ENCODE data around the gene AXIN1. TPM values are rescaled to one million over a fixed set of nuclear protein-coding genes. Genes with fewer than 3 reads are reported as not detected.
A peak's percentile ranks its signal among the peaks of the same experiment; 100 is the strongest.

AXIN1 gene
- total RNA-seq, 4 donors from 2014 or later, result 34.3 to 38.4 (median 37.2) TPM

DNA sequence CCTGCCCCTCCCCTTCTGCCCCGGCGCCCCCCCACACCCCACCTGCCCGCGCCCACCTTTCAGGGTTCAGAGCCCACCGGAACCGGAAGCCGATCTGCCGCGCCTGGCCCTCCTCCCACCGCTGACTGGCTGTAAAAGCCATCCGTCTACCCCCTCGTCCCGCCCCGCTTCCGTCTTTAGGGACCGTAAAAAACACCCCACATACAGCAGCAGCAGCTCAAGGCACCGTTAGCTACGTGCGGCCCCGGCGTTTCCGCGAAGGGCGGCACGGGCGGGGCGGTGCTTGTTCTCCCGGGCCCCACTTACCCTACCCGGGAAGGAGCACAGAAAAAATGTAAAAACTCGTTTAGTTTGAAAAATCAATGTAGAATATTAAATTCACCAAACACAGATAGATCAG lies 17.9 kb upstream of the AXIN1 start, which contains the start of gene MRPL28:
Gene MRPL28, minus strand, starts transcription at position 96 of the 400 bp plus-strand sequence. CDS start 320 bp downstream, outside the sequence.
- peak within 1 kb of the TSS; percentile 58 for H3K4me3 ChIP-seq
- TF ChIP-seq POLR2AphosphoS5 (IDR thresholded peaks at IDR 0.05) (peak in 1 of 3 donors; percentile 41), POLR2A (IDR thresholded peaks at IDR 0.05) (no peak)
- H3K36me3 ChIP-seq, result peaks cover 60% of the 10 kb centered on the region
- H3K4me1 ChIP-seq, result peaks cover 20% of the 10 kb centered on the region
- H3K9me3 ChIP-seq, result no peaks in the 10 kb centered on the region
- under 1% methylated on average over 21 of the region's 30 CpGs for WGBS
- H3K27ac ChIP-seq, result peak within 1 kb of the TSS; percentile 39
- DNase-seq (ENCODE audit: low spot score in 2 of 2), result peak; percentile 97 to 98
- no peaks in the 10 kb centered on the region for H3K27me3 ChIP-seq

DNA sequence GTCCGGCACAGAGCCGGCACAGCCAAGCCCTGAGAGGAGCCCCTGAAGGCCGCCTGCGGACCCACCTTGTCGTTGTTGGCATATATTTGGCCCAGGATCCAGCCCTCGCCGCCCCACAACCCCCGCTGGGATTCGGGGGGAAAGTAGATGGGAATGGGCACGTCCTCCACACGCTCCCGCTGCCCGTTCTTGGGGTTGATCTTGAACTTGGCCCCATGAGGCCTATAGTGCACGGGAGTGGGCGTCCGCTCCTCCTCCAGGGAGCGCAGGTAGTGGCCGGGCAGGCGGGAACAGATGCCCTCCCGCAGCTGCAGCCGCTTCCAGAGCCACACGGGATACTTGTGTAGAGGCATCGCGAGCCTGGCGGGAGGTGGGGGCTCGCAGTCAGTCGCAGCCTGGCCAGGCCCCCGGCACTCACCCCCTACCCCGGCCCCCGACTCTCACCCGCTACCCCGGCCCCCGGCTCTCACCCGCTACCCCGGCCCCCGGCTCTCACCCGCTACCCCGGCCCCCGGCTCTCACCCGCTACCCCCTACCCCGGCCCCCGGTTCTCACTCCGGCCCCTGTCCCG lies 17.4 kb upstream of the AXIN1 start:
- peak in 1 of 2 donors; percentile 63 for DNase-seq (ENCODE audit: low spot score in 2 of 2)
- H3K27me3 ChIP-seq, result no peaks in the 10 kb centered on the region
- H3K4me1 ChIP-seq, result peaks cover 20% of the 10 kb centered on the region
- no peak for TF ChIP-seq EP300 (IDR thresholded peaks at IDR 0.05)
- TF ChIP-seq, protein P1, sequence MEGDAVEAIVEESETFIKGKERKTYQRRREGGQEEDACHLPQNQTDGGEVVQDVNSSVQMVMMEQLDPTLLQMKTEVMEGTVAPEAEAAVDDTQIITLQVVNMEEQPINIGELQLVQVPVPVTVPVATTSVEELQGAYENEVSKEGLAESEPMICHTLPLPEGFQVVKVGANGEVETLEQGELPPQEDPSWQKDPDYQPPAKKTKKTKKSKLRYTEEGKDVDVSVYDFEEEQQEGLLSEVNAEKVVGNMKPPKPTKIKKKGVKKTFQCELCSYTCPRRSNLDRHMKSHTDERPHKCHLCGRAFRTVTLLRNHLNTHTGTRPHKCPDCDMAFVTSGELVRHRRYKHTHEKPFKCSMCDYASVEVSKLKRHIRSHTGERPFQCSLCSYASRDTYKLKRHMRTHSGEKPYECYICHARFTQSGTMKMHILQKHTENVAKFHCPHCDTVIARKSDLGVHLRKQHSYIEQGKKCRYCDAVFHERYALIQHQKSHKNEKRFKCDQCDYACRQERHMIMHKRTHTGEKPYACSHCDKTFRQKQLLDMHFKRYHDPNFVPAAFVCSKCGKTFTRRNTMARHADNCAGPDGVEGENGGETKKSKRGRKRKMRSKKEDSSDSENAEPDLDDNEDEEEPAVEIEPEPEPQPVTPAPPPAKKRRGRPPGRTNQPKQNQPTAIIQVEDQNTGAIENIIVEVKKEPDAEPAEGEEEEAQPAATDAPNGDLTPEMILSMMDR (IDR thresholded peaks at IDR 0.05), result no peak
- H3K27ac ChIP-seq, result no peak overlapping the region
- no peaks in the 10 kb centered on the region for H3K9me3 ChIP-seq
- peak overlapping the region; percentile 58 for H3K4me3 ChIP-seq
- WGBS, result 59% methylated on average over 17 of the region's 44 CpGs
- H3K36me3 ChIP-seq, result peaks cover 55% of the 10 kb centered on the region

DNA sequence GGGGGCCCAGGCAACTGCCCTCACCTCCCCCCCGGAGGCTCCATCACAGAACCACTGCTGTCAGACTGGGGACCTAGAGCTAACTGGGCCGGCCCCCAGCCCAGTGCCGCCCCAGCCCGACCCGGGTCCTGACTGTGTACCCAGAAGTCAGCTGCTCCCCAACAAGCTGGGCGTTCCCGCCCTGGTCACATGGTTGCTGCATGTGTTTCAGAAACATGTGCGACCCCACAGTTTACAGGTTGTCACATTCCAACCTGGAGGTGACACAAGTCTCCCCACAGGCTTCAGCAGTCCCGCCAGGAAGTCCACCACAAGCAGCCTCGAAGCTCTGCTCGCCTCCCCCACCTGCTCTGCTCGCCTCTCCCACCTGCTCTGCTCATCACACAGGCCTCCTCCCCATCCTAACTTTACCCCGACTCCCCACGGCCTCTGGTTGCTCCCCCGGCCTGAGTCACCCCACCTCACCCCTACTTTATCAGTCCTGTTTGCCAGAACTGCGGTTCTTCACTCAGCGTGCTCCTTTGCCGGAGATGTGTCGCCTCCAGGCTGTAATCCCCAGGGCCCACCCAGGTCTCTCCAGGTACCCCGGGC lies 16.8 kb upstream of the AXIN1 start:
- TF ChIP-seq EP300 (IDR thresholded peaks at IDR 0.05) (no peak), POLR2AphosphoS5 (IDR thresholded peaks at IDR 0.05) (no peak), POLR2A (IDR thresholded peaks at IDR 0.05) (no peak)
- TF ChIP-seq, protein P1 (IDR thresholded peaks at IDR 0.05), result no peak
- Histone ChIP-seq H3K9me3 (no peaks in the 10 kb centered on the region), H3K36me3 (peaks cover 50% of the 10 kb centered on the region), H3K4me3 (peak overlapping the region; percentile 58), H3K4me1 (peaks cover 20% of the 10 kb centered on the region), H3K27ac (no peak overlapping the region), H3K27me3 (no peaks in the 10 kb centered on the region)
- 73% methylated on average over 19 of the region's 20 CpGs for WGBS
- peak in 1 of 2 donors; percentile 60 for DNase-seq (ENCODE audit: low spot score in 2 of 2)

DNA sequence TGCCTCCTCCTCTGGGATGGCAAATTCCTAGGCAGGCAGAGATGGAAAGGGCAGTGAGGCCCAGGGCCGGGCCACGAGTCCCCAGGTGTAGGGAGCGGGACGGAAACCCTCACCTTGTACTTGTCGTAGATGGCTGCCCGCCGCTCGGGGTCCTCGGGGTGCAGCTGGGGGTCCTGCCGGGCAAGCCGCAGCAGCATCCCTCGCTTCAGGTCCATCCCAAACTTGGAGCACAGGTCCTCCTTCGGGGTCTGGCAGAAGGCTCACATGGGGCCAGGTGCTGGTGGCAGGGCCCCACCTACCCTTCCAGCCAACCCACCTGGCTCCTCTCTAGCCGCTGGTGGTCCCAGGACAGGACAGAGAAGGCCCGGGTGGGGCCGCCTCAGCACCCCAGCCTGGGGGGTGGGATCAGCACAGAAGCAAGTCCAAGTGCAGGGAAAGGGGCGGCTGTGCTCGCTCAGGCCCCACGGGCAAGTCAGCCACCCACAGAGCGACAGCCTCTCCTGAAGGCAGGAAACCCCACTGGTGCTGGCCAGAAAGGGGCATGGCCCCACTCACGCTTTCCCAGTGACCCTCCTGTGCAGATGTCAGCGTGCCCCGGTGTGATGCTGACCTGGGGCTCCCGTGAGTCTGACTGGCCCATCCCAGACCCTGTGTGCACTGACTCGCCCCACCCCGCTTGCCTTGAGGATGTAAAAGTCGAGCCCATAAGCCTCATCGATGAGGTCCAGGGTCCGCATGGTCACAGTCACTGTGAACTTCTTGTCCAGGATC lies 16.1 kb upstream of the AXIN1 start:
- Histone ChIP-seq H3K9me3 (no peaks in the 10 kb centered on the region), H3K36me3 (peaks cover 42% of the 10 kb centered on the region), H3K27ac (no peak overlapping the region), H3K27me3 (no peaks in the 10 kb centered on the region), H3K4me3 (no peak overlapping the region), H3K4me1 (peaks cover 20% of the 10 kb centered on the region)
- peak in 1 of 2 donors; percentile 60 for DNase-seq (ENCODE audit: low spot score in 2 of 2)
- 94% methylated on average over 19 of the region's 29 CpGs for WGBS
- no peak for TF ChIP-seq EP300 (IDR thresholded peaks at IDR 0.05)
- TF ChIP-seq POLR2A (IDR thresholded peaks at IDR 0.05), result no peak
- TF ChIP-seq POLR2AphosphoS5 (IDR thresholded peaks at IDR 0.05), result no peak
- TF ChIP-seq, protein P1 (IDR thresholded peaks at IDR 0.05), result no peak

DNA sequence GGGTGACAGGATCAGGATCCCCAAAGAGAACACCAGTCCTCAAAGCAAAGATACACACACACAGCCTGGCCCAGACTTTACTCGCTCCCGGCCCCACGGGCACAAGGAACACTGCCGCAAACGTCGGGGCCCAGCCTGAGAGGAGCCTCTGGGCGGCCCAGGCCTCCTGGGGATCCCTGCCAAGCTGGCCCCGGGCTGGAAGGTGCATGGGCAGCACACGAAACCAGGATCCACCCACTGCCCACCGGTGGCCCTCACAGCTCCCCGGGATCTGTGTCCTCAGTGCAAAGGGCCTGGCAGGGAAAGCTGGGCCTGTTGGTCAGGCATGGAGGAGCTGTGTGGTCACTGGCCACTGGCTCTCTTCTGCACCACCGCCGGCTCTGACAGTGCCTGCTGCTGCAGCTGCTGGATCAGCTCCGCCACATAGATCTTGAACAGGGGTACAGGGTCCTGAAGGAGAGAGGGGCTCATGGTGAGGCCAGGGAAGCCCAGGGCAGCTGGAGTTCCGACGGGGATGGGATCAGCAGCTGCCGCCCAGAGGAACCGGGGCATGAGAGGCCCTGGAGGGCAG lies 14.9 kb upstream of the AXIN1 start:
- no CpG with 5 or more reads among the region's 18 CpGs for WGBS
- no peak overlapping the region for H3K27ac ChIP-seq
- no peak for DNase-seq (ENCODE audit: low spot score in 2 of 2)
- peaks cover 32% of the 10 kb centered on the region for H3K36me3 ChIP-seq
- H3K9me3 ChIP-seq, result no peaks in the 10 kb centered on the region
- TF ChIP-seq, protein P1 (IDR thresholded peaks at IDR 0.05), result no peak
- no peak for TF ChIP-seq EP300 (IDR thresholded peaks at IDR 0.05)
- TF ChIP-seq POLR2A (IDR thresholded peaks at IDR 0.05), result no peak
- TF ChIP-seq POLR2AphosphoS5 (IDR thresholded peaks at IDR 0.05), result no peak
- H3K4me1 ChIP-seq, result peaks cover 22% of the 10 kb centered on the region
- no peaks in the 10 kb centered on the region for H3K27me3 ChIP-seq
- H3K4me3 ChIP-seq, result no peak overlapping the region
